ENCODE results near the gene MFN2. TPM values are rescaled to one million over a fixed set of nuclear protein-coding genes. Genes with fewer than 3 reads are reported as not detected.

Gene MFN2
- total and polyA plus RNA-seq, 2 of the 8 experiments (the other 6 are each of a cell fraction or from before 2014, with no cell fraction given): 34.0 to 62.5 TPM

DNA sequence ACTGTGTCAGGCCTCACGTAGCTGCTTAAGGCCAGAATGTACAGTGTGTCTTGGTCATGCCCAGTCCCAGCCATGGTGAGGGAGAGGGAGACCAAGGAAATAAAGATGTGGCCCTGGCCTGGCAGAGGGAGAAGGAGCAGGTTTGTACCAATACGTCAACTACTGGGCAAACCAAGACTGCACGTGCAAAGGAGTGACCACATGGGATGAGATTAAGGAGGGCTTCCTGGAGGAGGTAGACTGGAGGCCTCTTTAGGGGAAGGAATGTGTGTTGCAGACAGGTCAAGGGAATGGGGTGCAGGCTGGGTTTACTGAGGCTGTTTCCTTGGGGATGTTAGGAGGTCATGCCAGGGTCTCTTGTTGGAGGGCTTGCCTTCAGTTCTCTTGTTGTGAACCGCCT, 38.0 kb upstream of the MFN2 start (continued):
- TF ChIP-seq, protein P1, sequence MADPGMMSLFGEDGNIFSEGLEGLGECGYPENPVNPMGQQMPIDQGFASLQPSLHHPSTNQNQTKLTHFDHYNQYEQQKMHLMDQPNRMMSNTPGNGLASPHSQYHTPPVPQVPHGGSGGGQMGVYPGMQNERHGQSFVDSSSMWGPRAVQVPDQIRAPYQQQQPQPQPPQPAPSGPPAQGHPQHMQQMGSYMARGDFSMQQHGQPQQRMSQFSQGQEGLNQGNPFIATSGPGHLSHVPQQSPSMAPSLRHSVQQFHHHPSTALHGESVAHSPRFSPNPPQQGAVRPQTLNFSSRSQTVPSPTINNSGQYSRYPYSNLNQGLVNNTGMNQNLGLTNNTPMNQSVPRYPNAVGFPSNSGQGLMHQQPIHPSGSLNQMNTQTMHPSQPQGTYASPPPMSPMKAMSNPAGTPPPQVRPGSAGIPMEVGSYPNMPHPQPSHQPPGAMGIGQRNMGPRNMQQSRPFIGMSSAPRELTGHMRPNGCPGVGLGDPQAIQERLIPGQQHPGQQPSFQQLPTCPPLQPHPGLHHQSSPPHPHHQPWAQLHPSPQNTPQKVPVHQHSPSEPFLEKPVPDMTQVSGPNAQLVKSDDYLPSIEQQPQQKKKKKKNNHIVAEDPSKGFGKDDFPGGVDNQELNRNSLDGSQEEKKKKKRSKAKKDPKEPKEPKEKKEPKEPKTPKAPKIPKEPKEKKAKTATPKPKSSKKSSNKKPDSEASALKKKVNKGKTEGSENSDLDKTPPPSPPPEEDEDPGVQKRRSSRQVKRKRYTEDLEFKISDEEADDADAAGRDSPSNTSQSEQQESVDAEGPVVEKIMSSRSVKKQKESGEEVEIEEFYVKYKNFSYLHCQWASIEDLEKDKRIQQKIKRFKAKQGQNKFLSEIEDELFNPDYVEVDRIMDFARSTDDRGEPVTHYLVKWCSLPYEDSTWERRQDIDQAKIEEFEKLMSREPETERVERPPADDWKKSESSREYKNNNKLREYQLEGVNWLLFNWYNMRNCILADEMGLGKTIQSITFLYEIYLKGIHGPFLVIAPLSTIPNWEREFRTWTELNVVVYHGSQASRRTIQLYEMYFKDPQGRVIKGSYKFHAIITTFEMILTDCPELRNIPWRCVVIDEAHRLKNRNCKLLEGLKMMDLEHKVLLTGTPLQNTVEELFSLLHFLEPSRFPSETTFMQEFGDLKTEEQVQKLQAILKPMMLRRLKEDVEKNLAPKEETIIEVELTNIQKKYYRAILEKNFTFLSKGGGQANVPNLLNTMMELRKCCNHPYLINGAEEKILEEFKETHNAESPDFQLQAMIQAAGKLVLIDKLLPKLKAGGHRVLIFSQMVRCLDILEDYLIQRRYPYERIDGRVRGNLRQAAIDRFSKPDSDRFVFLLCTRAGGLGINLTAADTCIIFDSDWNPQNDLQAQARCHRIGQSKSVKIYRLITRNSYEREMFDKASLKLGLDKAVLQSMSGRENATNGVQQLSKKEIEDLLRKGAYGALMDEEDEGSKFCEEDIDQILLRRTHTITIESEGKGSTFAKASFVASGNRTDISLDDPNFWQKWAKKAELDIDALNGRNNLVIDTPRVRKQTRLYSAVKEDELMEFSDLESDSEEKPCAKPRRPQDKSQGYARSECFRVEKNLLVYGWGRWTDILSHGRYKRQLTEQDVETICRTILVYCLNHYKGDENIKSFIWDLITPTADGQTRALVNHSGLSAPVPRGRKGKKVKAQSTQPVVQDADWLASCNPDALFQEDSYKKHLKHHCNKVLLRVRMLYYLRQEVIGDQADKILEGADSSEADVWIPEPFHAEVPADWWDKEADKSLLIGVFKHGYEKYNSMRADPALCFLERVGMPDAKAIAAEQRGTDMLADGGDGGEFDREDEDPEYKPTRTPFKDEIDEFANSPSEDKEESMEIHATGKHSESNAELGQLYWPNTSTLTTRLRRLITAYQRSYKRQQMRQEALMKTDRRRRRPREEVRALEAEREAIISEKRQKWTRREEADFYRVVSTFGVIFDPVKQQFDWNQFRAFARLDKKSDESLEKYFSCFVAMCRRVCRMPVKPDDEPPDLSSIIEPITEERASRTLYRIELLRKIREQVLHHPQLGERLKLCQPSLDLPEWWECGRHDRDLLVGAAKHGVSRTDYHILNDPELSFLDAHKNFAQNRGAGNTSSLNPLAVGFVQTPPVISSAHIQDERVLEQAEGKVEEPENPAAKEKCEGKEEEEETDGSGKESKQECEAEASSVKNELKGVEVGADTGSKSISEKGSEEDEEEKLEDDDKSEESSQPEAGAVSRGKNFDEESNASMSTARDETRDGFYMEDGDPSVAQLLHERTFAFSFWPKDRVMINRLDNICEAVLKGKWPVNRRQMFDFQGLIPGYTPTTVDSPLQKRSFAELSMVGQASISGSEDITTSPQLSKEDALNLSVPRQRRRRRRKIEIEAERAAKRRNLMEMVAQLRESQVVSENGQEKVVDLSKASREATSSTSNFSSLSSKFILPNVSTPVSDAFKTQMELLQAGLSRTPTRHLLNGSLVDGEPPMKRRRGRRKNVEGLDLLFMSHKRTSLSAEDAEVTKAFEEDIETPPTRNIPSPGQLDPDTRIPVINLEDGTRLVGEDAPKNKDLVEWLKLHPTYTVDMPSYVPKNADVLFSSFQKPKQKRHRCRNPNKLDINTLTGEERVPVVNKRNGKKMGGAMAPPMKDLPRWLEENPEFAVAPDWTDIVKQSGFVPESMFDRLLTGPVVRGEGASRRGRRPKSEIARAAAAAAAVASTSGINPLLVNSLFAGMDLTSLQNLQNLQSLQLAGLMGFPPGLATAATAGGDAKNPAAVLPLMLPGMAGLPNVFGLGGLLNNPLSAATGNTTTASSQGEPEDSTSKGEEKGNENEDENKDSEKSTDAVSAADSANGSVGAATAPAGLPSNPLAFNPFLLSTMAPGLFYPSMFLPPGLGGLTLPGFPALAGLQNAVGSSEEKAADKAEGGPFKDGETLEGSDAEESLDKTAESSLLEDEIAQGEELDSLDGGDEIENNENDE (IDR thresholded peaks at IDR 0.05; ENCODE audit: insufficient replicate concordance, low read length): no peak
- TF ChIP-seq GABPA (IDR thresholded peaks at IDR 0.05; ENCODE audit: borderline replicate concordance, insufficient read depth, low read length) (no peak), CBX8 (IDR thresholded peaks at IDR 0.05; ENCODE audit: borderline replicate concordance, low read depth, low read length) (no peak), HDAC6 (IDR thresholded peaks at IDR 0.05; ENCODE audit: low read depth, low read length) (no peak), RXRA (IDR thresholded peaks at IDR 0.05; ENCODE audit: insufficient read depth, low read depth, low read length) (no peak), NANOG (IDR thresholded peaks at IDR 0.05; ENCODE audit: insufficient read depth, low read depth, low read length, poor library complexity, severe bottlenecking) (no peak)

All from H1 (cell line).